ENCODE data around the gene PEMT.

The PEMT gene

GRCh38 chr17:17480593-17481148 is 110.8 kb downstream of the PEMT start:
- Histone ChIP-seq H3K27ac (ENCODE audit: low read depth, low read length) (no peak overlapping the region), H2AFZ (ENCODE audit: low read depth, low read length, severe bottlenecking) (no peak overlapping the region), H3K79me2 (ENCODE audit: insufficient read depth, low read length) (peaks cover 74% of the 10 kb centered on the region), H3K4me2 (ENCODE audit: low read depth, low read length, poor library complexity, severe bottlenecking) (no peak overlapping the region), H4K20me1 (ENCODE audit: low read depth, low read length) (peaks cover 4% of the 10 kb centered on the region; the same call in 1 of the 2 replicates), H3K9me2 (replicated peaks; ENCODE audit: insufficient read depth, low read length) (no peaks in the 10 kb centered on the region), H3K27me3 (ENCODE audit: low read length) (no peaks in the 10 kb centered on the region), H3K36me3 (ENCODE audit: low read length) (no peaks in the 10 kb centered on the region), H3K4me3 (ENCODE audit: insufficient read depth, low read length, poor library complexity, severe bottlenecking) (no peak overlapping the region), H3K9me3 (ENCODE audit: insufficient read depth, low read length) (no peaks in the 10 kb centered on the region), H3K9ac (ENCODE audit: low read length) (no peak overlapping the region), H3F3A (ENCODE audit: insufficient read depth) (peaks cover 2% of the 10 kb centered on the region; the same call in 1 of the 2 replicates)
- TF ChIP-seq EZH2phosphoT487 (conservative IDR thresholded peaks at IDR 0.05; ENCODE audit: low read length): no peak
- TF ChIP-seq CTCF (IDR thresholded peaks at IDR 0.05; ENCODE audit: insufficient read depth, low read length, poor library complexity, severe bottlenecking): no peak

GRCh38 chr17:17479209-17479608 is 112.3 kb downstream of the PEMT start:
- peaks cover 4% of the 10 kb centered on the region; the same call in 1 of the 2 replicates for H4K20me1 ChIP-seq (ENCODE audit: low read depth, low read length)
- TF ChIP-seq CTCF (IDR thresholded peaks at IDR 0.05; ENCODE audit: insufficient read depth, low read length, poor library complexity, severe bottlenecking): no peak
- no peak for TF ChIP-seq EZH2phosphoT487 (conservative IDR thresholded peaks at IDR 0.05; ENCODE audit: low read length)
- H3K27ac ChIP-seq (ENCODE audit: low read depth, low read length): no peak overlapping the region
- H3K27me3 ChIP-seq (ENCODE audit: low read length): no peaks in the 10 kb centered on the region
- no peaks in the 10 kb centered on the region for H3K9me2 ChIP-seq (replicated peaks; ENCODE audit: insufficient read depth, low read length)
- no peaks in the 10 kb centered on the region for H3K36me3 ChIP-seq (ENCODE audit: low read length)
- H3K9ac ChIP-seq (ENCODE audit: low read length): no peak overlapping the region
- peaks cover 2% of the 10 kb centered on the region; the same call in 1 of the 2 replicates for H3F3A ChIP-seq (ENCODE audit: insufficient read depth)
- peaks cover 66% of the 10 kb centered on the region for H3K79me2 ChIP-seq (ENCODE audit: insufficient read depth, low read length)
- H3K4me3 ChIP-seq (ENCODE audit: insufficient read depth, low read length, poor library complexity, severe bottlenecking): no peak overlapping the region
- peak overlapping the region; percentile 4 for H3K4me2 ChIP-seq (ENCODE audit: low read depth, low read length, poor library complexity, severe bottlenecking)
- no peak overlapping the region for H2AFZ ChIP-seq (ENCODE audit: low read depth, low read length, severe bottlenecking)
- no peaks in the 10 kb centered on the region for H3K9me3 ChIP-seq (ENCODE audit: insufficient read depth, low read length)

DNA sequence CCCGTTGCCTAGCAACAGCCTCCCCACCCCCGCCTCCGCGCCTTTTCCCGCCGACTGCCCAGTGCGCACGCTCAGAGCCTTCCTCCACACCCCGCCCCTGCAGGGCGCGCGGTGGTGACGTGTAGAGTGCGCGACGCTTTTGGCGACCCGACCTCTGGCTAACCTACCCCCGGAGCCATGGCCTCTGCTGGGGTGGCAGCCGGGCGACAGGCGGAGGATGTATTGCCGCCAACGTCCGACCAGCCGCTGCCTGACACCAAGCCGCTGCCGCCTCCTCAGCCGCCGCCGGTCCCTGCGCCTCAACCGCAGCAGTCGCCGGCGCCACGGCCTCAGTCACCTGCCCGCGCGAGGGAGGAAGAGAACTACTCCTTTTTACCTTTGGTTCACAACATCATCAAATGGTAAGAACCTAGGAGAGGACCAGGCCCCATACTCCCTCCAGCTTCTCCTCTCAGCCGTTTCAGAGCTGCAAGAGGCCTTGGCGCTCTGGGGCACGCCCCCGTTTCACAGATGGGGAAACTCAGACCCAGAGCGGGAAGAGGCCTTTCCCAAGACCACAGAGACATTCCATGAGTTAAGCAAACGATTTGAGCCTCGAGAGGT is 114.5 kb downstream of the PEMT start, which contains the start of gene MED9:
MED9 (plus strand) TSS at position 136 of the 603 bp plus-strand sequence; CDS start at position 178, 42 bp downstream.
- Histone ChIP-seq H3K4me2 (ENCODE audit: low read depth, low read length, poor library complexity, severe bottlenecking) (peak within 1 kb of the TSS; percentile 84), H3K4me3 (ENCODE audit: insufficient read depth, low read length, poor library complexity, severe bottlenecking) (peak within 1 kb of the TSS; percentile 71), H3K9ac (ENCODE audit: low read length) (peak within 1 kb of the TSS; percentile 70), H3K27me3 (ENCODE audit: low read length) (no peaks in the 10 kb centered on the region), H3K79me2 (ENCODE audit: insufficient read depth, low read length) (peaks cover 48% of the 10 kb centered on the region), H3K36me3 (ENCODE audit: low read length) (no peaks in the 10 kb centered on the region), H4K20me1 (ENCODE audit: low read depth, low read length) (no peaks in the 10 kb centered on the region), H3K9me3 (ENCODE audit: insufficient read depth, low read length) (no peaks in the 10 kb centered on the region), H2AFZ (ENCODE audit: low read depth, low read length, severe bottlenecking) (peak within 1 kb of the TSS; percentile 76), H3F3A (ENCODE audit: insufficient read depth) (peaks cover 2% of the 10 kb centered on the region; the same call in 1 of the 2 replicates), H3K9me2 (replicated peaks; ENCODE audit: insufficient read depth, low read length) (no peaks in the 10 kb centered on the region), H3K27ac (ENCODE audit: low read depth, low read length) (peak within 1 kb of the TSS; percentile 11)
- TF ChIP-seq CTCF (IDR thresholded peaks at IDR 0.05; ENCODE audit: insufficient read depth, low read length, poor library complexity, severe bottlenecking) (no peak), EZH2phosphoT487 (conservative IDR thresholded peaks at IDR 0.05; ENCODE audit: low read length) (no peak)

Data from SU-DHL-6 (cell line).